HG03342 (cell line): ENCODE measurements around the gene TDRD1.

Source experiments
- ATAC-seq: cut with Tn5 transposase; IDR thresholded peaks from one replicate; pipeline ENCODE4 v1.9.1; 2021; ENCODE audit warnings: mild to moderate bottlenecking, moderate library complexity; ENCODE audit not compliant: unreplicated experiment

Gene TDRD1

GRCh38 chr10:114228156-114228555, 49.0 kb downstream of the TDRD1 start:
- no peak for ATAC-seq

- ATAC-seq: no peak
Measured at GRCh38 chr10:114232561-114233176, 53.5 kb downstream of the TDRD1 start.

- ATAC-seq: no peak
Measured at GRCh38 chr10:114233482-114233881, 54.3 kb downstream of the TDRD1 start.

GRCh38 chr10:114234132-114234531, 55.0 kb downstream of the TDRD1 start:
- no peak for ATAC-seq

GRCh38 chr10:114239117-114239993, 60.2 kb downstream of the TDRD1 start, which contains the start of gene VWA2:
VWA2 (plus strand) TSS chr10:114239254; CDS start chr10:114248714, 9,460 bp downstream.
- no peak for ATAC-seq

GRCh38 chr10:114239994-114240345, 60.8 kb downstream of the TDRD1 start:
- no peak for ATAC-seq

GRCh38 chr10:114242235-114242634, 63.1 kb downstream of the TDRD1 start:
- no peak for ATAC-seq

GRCh38 chr10:114243661-114244060, 64.5 kb downstream of the TDRD1 start:
- ATAC-seq: no peak

- ATAC-seq: no peak
Measured at GRCh38 chr10:114244126-114244525, 65.0 kb downstream of the TDRD1 start.

- no peak for ATAC-seq
Measured at GRCh38 chr10:114245121-114245791, 66.1 kb downstream of the TDRD1 start.

GRCh38 chr10:114246679-114247305, 67.6 kb downstream of the TDRD1 start:
- ATAC-seq: no peak

- ATAC-seq: no peak
Measured at GRCh38 chr10:114250236-114250635, 71.1 kb downstream of the TDRD1 start.

- ATAC-seq: no peak
Measured at GRCh38 chr10:114250716-114251115, 71.6 kb downstream of the TDRD1 start.

GRCh38 chr10:114252092-114252491, 72.9 kb downstream of the TDRD1 start:
- ATAC-seq: no peak

- ATAC-seq: no peak
Measured at GRCh38 chr10:114252883-114253282, 73.7 kb downstream of the TDRD1 start.

GRCh38 chr10:114255227-114255626, 76.1 kb downstream of the TDRD1 start:
- ATAC-seq: no peak

GRCh38 chr10:114256008-114256765, 77.0 kb downstream of the TDRD1 start:
- no peak for ATAC-seq

GRCh38 chr10:114256822-114257221, 77.7 kb downstream of the TDRD1 start:
- ATAC-seq: no peak

GRCh38 chr10:114257498-114257897, 78.3 kb downstream of the TDRD1 start:
- ATAC-seq: no peak

GRCh38 chr10:114258274-114258840, 79.2 kb downstream of the TDRD1 start:
- ATAC-seq: no peak
